Activated T-cell treated with anti-CD3 and anti-CD28 coated beads for 24 hours (primary cell): ENCODE results near the gene ZNF423.

Source experiments
- DNase-seq: peaks from one replicate; pipeline ENCODE4 v3.0.0-alpha.2; 2020; ENCODE audit warnings: low read depth

Gene ZNF423

DNA sequence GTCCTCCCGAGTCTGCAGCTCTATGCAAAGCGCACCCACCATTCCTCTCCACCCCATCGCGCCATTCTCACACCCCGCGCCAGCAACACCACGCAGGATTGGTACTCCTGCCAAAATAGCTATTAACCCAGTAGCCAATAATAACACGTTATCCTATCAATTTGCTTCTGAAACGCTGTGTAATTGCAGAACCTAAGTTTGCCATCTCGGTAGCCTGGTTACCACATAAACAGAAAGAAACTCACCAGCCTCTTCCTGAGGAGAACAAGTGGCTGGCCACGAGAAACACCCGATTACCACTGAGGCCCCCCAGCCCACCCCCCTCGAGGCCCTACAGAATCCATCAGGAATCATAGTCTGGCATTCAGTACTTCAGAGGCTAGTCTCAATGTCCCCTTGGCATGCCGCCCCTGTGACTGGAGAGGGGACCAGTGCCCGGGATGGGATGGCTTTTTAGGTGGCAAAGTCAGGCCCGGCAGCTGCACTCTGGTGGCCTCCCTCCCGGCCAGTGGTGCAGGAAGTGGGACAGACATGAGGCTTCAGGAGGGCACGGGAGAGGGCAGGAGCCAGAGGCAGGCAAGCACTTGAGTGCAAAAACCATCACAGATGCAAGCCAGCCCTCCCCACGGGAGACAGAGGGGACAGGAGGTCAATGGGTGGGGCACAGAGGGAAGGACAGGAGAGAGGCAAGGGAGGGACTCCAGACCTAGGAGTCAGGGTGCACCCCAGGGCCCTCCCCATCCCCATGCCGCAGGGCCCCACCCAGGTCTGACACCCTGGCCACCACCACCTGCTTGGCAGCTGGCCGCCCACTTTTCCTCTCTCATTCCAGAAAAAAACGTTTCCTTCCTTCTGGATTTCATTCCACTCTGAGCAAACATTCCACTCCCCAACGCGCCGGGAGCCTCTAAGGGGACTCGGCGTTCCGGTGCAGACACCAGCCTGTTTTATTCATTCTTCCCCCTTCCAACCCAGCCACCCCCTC, 192.5 kb downstream of the ZNF423 start:
- no peak for DNase-seq

DNA sequence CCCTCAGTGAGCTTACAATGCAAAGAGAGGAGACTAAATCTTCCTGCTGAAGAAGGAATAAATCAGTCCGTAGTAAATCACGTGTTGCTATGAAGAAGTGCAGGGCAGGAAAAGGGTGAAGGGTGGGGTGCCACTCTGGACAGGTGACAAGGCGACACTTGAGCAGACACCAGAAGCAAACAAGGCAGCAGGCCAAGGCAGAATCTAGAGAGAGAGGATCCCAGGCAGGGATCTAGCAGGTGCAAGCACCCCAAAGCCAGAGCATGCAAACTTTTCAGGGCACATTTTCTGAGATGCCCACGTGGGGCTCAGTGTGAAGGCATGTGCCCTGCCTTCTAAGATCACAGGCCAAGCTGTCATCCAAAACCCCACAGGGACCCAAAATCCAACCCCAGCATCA, 193.3 kb downstream of the ZNF423 start:
- DNase-seq, result no peak

DNA sequence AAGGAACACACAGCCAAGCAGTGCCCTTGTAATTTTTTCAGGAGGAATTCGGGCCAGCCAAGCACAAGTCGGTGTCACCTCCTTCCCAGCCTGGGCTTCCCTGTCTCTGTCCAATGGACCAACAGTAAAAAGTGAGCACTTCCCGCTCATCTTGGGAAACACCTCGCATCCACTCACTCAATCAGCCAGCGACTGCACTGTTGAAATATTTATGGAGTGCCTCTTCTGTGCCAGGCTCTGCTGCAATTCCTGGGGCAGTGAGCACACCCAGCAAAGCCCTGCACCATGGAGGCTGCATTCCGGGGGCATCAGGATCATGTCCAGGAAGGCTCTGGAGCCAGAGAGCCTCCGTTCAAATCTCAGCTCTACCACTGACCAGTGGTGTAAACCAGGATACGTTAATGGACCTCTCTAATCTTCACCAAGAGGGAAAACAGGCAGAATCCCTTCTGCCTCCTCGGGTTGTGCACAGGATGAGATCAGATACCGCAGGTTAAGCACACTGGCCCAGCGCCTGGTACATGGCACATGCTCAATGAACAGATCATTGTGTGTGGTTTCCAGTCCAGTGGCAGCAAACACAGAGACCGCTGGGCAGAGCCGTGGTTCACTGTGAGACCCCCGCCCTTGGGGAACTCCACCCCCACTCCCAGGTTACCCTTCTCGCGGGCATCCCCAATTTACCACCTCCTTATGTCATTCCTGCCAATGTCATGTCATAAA, 194.3 kb downstream of the ZNF423 start:
- no peak for DNase-seq

DNA sequence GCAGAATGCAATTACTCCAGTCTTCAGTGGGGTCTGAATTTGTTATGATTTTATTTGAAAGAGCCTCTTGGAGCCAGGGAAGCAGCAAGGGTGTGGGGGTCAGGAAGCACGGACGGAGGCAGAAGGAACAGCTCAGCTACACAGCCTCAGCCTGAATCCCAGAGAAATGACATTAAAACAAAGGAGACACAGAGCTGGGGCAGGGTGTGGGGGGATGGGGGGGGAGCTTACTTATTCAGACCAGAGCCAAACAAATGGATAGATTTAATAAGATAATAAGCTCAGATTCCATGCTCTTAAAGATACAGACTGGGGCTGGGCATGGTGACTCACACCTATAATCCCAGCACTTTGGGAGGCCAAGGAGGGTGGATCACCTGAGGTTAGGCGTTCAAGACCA, 195.3 kb downstream of the ZNF423 start:
- no peak for DNase-seq

DNA sequence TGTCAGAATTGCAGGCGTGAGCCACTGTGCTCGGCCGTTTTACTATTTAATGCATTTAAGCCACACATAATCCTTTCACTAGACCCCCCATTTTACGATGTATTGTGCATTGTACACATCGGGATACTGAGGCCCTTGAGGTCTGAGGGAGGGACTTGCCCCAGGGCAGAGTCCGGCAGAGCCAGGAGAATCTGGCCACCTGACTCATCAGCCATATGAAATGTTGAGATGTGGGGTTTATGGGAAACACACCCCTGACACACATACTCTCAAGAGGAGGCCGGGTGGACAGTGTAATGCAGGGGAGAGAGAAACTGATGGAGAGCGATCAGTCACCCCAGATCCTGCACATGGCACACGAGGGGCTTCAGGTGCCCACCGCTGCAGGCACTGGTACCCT, 196.6 kb downstream of the ZNF423 start:
- no peak for DNase-seq

DNA sequence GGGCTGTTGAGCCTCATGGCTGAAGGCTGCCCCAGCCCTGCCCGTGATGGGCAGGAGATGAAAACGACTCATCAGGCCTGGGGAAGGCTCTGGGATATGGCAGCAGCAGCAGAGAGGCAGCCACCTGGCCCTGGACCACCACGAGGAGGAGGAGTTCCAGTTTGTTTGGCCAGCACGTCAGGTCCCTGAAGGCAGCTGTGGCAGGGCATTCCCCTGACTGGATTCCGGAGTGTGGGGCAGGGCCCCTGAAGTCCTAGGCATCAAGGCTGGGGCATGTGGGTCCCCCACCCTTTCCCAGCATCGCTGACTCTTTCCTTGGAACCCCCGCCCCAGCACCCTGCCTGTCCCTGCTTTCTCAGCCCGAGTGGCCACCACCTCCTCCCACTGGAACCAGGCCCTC, 197.4 kb downstream of the ZNF423 start:
- DNase-seq, result no peak

DNA sequence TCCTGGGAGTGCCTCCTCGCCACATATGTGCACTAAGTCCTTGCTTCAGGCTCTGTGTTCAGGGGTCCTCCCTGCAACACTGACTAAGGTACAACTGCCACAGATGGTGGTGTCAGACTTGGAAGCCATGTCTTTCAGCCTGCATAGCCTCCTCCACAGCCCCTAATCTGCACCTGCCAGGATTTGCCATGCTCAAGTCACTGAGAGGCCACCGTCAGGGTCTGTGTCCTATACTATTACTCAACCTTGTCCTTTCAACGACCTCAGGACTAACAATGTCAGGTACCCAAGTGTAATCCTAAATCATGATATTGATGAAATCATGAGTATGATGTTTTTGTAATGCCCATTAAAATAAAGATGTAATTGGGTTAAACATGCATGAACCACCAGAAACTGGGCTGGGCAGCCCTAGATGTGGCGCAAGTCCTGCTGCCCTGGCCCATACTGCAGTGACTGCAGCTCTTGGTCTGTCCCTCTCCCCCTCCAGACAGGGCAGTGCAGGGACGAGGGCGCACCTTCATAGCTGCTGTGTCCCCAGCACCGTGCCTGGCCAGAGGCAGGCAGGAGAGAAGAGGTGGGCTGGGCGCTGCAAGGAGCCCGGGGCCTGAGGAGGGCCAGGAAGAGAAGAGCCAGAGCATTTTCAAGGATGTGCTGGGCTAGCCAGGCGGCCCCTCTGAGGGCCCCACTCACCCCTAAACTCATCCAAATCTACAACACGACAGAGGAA, 198.0 kb downstream of the ZNF423 start:
- DNase-seq, result no peak

DNA sequence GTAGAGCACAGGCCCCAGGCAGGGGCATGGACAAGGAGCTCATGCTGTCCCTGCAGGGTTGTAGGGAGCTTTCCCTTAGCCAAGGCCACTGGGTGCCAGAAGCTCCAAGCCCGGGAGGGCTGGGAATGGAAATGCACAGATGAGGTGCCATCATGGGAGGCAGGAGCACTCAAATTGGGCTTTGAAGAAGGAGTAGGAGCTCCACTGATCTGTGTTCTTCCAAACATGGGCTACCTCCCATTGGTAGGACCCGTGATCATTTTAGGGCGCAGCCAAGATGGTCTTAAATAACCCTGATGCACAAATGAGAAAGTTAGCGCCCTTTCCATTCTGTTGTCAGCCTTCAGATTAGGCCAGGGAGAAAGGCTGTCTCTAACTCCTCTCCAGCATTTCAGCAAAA, 201.5 kb downstream of the ZNF423 start:
- no peak for DNase-seq

DNA sequence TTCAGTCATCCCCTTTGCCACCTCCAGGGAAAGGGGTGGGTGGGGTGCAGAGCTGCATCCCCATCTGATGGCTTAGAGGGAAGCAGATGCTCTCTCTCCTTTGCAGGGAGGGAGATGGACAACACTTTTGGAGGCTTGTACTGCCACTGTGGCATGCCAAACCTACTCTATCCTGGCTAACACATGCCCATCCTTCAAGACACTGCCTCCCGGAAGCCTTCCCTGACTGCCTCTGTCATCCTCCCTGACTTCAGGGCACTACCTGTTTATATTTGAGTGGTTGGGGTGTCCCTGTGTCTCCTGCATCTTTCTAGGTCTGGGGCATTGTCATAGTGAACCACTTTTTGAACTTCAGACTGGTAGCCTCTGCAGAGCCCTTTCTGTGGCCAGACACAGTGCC, 202.3 kb downstream of the ZNF423 start:
- no peak for DNase-seq

DNA sequence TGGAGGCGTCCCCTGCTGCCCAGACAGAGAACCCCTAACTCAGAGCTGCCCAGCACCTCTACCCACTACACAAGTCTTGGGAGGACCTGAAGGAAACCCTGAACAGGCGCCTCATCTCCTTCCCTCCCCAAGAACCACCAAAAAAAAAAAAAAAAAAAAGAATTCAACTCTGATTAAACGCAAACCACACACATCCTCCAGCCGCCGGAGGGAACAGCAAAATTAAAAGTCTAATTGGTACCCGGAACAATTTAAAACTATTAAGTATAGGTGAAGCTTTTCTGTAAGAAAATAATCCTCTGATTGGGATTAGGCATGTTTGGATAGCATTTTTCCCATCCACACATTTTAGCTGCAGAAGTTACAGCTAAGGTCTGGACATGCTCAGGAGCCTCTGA, 202.7 kb downstream of the ZNF423 start:
- DNase-seq, result no peak

DNA sequence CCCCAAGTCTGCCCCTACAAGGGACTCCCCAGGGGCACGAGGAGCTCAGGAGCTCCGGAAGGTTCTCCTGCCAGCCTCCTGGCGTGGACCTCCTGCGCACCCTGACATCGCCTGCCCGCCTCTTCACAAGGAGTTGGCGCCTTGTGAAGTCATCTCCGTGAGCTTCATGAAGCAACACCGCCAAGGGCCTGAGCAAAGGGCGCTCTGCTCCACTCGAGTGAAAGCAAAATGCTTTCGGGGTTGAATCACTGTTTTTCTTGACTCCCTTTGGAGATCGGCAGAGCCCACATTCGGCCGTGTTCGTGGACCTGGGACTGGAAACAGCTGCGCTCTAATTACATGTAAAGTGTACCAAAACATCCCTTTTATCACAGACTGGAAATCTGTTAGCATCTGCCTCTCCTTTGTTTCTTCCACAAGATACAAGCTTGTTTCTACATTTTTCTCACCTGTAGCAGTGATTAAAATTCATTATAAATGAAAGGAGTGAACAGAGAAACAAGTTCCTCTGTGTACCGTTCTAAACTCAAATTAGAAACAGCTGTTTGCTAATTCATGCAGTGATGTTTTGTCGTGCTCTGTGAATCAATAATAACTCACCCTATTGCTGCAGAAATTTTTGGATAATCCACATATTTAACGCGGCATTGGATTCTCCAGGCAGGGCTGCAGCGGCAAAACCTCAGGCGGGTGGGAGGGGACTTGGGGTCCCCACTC, 203.3 kb downstream of the ZNF423 start:
- no peak for DNase-seq

DNA sequence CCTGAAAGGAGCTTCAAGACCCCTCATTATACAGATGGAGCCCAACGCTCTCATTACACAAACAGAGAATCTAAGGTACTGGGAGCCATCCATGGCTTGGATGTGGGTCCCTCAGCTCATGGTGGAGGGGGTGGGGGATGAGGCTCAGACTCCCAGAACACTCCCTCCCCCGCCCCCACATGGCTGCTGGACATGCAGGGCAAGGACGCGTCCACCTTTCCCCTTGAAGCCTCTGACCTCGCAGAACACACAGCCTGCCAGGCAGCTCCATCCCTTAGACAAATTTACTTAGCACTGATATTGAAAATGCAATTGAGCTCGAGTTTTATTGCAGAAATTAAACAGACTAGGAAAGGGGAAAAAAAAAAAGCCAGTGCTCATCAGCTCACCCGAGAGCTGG, 203.9 kb downstream of the ZNF423 start:
- DNase-seq, result no peak

DNA sequence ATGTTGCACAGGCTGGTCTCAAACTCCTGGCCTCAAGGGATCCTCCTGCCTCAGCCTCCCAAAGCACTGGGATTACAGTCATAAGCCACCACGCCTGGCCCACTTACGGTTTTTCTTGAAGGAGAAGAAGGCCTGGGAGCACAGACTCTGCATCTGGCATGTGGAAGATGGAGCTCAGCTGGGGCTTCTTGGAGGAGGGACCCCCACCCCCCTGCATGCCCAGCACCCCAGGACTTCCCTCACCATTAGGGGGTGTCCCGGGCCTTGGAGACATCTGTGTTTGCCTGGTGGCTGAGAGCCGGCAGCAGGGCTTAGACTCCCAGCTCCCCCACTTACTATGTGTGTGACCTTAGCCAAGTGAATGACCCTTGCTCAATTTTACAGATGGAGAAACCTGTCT, 204.7 kb downstream of the ZNF423 start:
- no peak for DNase-seq

DNA sequence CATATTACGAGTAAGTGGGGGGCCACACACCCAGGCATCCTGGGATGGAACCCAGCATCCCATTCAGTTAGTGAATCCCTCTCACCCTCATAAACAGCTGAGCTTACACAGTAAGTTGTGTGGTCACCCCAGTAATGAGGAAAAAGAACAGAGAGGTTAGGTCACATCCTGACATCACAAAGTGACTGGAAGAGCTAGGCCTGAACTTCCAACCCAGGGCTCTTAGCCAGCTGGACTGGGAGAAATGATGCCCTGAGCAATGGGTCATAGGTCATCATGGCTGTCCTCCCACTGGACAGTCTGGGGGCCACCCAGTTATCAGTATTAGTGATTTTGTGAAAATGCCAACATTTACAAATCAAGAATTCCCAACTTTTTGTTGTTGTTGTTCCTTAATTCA, 205.3 kb downstream of the ZNF423 start:
- DNase-seq, result no peak

DNA sequence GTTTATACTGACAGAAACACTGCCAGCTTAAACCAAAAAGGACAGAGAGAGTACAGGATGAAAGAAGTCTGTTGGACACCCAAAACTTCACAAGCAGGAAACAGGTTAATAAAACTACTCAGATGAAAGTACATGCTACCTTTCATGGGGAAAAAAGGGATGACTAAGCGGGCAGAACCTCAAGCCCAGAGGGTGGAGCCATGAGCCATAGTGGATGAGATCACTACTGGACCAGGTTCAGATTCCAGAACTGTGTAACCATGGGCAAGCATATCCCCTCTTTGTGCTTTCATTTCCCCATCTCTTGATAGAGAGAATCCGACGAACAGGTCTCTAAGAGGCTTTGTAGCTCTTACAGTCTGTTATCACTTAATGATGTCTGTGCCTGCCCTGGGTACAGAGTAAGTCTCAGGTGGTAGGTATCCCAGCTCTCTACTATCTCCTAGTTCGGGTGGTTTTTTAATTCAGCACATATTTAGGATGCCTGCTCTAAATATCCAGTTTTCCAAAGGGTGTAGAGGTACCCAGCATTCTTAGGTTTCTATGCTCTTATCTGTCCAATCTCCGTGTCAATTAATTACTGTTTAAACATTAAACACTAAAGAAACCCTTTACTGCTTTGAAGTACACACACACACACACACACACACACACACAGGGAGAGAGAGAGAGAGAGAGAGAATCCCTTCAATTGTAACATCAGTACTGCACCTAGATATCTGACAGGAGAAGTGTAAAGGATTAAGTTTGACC, 206.7 kb downstream of the ZNF423 start:
- DNase-seq, result no peak

DNA sequence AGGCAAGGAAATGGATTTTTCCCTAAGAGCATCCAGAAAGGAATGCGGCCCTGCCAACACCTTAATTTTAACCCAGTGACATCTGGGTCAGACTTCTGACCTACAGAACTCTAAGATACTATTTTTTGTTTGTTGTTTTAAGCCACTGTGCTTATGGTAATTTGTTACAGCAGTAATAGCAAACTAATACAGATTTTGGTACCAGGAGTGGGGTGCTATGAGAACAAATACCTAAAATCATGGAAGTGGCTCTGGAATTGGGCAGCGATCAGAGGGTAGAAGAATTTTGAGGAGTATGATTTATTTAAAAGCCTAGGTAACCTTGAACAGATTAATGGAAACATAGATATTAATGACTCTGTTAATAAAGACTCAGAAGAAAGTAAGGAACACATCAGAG, 208.2 kb downstream of the ZNF423 start:
- DNase-seq, result no peak

DNA sequence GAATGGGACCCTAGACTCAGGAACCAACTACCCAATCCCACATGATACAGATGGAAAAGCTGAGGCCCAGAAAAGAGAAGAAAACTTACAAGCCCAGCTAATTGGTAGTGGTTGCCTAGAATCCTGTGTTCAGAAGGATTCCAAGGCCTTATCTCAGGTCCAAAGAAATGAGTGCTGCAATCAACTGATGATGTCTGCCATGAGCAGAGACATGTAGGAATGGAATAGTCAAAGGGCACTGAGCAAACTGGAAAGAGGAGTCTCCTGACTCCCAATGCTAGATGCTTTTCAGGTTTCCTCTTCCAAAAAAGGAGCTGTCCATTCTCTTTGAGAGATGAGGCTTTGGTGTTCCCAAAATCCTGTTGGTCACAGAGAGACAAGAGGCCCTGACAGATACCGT, 210.6 kb downstream of the ZNF423 start:
- DNase-seq, result no peak

DNA sequence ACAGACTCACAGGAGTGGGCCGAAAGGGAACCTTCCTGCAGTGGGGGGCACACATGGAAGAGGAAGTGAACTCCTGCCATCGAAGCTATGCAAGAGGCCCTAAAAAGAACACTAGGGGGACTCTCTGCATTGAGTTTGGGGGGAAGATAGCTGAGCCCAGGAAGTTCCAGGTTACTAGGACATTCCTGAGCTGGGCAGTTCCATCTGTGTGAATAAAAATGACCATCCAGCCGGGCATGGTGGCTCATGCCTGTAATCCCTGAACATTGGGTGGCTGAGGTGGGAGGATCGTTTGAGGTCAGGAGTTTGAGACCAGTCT, 211.8 kb downstream of the ZNF423 start:
- DNase-seq, result no peak

DNA sequence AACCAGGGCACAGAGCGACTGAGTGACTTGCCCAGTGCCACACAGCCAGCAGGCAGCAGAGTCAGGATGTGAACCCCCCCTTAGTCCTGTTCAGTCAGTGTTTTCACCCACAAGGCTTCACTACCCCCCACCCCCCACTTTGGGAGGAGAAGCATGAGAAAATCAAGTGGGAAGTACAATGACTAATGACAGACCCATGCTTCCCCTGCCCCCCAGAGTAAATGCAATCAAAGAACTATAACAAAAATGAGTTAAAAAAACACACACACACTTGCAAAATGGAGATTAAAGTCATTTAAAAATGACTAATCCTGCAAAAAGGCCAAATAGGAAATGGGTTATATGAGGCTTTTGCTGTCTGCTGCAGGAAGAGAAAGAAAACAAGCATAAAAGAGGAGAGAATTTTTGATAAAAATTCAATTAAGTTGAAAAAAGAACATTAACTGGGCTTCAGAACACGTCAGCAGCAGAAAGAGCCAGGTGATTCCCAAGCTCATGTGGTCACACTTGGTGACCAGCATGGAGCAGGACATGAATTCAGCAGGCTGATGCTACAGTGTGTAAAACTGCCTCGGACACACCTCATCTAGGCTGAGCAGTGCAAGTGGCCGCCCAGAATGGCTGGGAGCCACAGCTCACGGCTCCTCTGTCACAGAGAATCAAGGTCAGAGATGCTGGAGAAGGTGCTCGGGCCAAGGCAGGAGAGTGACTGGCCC, 212.3 kb downstream of the ZNF423 start:
- no peak for DNase-seq

DNA sequence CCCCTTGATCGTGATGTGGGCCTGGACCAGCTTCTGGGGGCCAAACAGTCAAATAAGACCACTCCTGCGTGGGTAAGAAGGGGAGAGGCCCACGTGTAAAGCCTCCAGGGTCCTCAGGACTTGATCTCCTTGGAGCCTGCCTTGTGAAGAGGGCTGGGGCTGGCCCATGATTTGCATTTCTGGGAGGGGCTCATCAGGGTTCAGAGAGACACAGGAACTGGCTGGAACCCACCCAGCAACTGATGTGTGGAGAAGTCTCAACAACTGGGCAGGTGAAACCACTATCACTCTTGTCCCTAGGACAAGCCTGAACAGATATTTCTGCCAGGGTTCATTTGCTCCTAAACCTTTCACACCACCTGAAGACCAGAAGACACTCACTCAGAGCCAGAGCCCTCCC, 214.7 kb downstream of the ZNF423 start:
- no peak for DNase-seq

DNA sequence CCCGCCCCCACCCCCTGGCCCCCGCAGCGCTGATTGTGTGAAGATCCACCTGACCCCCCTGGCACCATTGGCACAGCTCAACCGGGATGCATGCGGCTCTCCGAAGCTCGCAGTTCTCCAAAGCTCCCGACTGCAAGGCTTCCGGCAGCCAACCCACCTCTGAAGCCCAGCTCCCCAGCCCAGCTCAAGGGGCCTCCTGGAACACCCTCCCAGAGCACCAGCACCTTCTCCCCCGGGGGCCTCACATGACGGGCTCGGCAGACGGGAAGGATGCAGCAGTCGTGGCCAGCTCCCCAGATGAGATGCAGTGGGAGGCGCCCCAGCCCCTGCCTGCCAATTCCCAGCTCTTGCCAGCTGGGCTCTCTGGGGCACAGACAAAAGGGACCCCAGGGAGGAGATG, 215.3 kb downstream of the ZNF423 start:
- no peak for DNase-seq
